WTC11 (cell line): ENCODE results near the gene ANXA8L1. TPM values are rescaled to one million over a fixed set of nuclear protein-coding genes. Genes with fewer than 3 reads are reported as not detected.
"Not testable (repeated sequence)": the region's sequence is repeated elsewhere in the genome, so short reads cannot be mapped to it uniquely, and the experiment has no call there.

ENCODE experiments used
- ATAC-seq: fragments of 200-7000 bp; cut with Tn5 transposase; 2 replicates; pipeline ENCODE4 v1.10.0; 2021; ENCODE audit warnings: mild to moderate bottlenecking, moderate library complexity
- Bru-seq: library from RNA; stranded (reverse); fragments of 400-500 nt; gene quantifications from one replicate; lab custom pipeline; 2021; lab: Mats Ljungman, UMichigan
- CTCF ChIA-PET: fragments of 300-600 bp; sonication (Branson Sonifier 250); formaldehyde crosslinking; loops from one replicate; lab custom pipeline; 2021; ENCODE audit warnings: antibody characterized with exemption; lab: Charles Lee
- POLR2A ChIA-PET: fragments of 350-600 bp; sonication (Branson Sonifier 250); formaldehyde crosslinking; loops from one replicate; lab custom pipeline; 2021; ENCODE audit warnings: antibody characterized with exemption; lab: Charles Lee
- DNase-seq: peaks from one replicate; pipeline ENCODE4 v3.0.0; 2021; ENCODE audit warnings: low spot score
- H3K27ac Mint-ChIP-seq: 2 replicates; pipeline ENCODE4 v1.8.0; 2021; ENCODE audit warnings: mixed read lengths
- H3K27me3 Mint-ChIP-seq: 2 replicates; pipeline ENCODE4 v1.8.0; 2021; ENCODE audit warnings: low read depth, mild to moderate bottlenecking, moderate library complexity, mixed read lengths
- H3K36me3 Mint-ChIP-seq: 2 replicates; pipeline ENCODE4 v1.8.0; 2021; ENCODE audit warnings: mixed read lengths
- H3K4me1 Mint-ChIP-seq: 2 replicates; pipeline ENCODE4 v1.8.0; 2022; ENCODE audit warnings: mixed read lengths
- H3K4me3 Mint-ChIP-seq: 2 replicates; pipeline ENCODE4 v1.8.0; 2021; ENCODE audit warnings: mild to moderate bottlenecking, moderate library complexity, mixed read lengths
- H3K9me3 Mint-ChIP-seq: 2 replicates; pipeline ENCODE4 v1.8.0; 2021; ENCODE audit warnings: mixed read lengths
- CREM ChIP-seq: sonication (generic); formaldehyde crosslinking; IDR thresholded peaks from 2 replicates; pipeline ENCODE4 v1.8.1; 2022; ENCODE audit warnings: mild to moderate bottlenecking, missing genetic modification reagents, moderate library complexity
- FOXK1 ChIP-seq: sonication (generic); formaldehyde crosslinking; IDR thresholded peaks from 2 replicates; pipeline ENCODE4 v1.8.0; 2022; ENCODE audit warnings: mild to moderate bottlenecking, moderate library complexity, missing genetic modification reagents
- FOXP1 ChIP-seq: sonication (generic); formaldehyde crosslinking; IDR thresholded peaks from 2 replicates; pipeline ENCODE4 v1.8.0; 2022; ENCODE audit warnings: missing genetic modification reagents, mild to moderate bottlenecking, moderate library complexity, borderline replicate concordance
- JUN ChIP-seq: sonication (generic); formaldehyde crosslinking; IDR thresholded peaks from 2 replicates; pipeline ENCODE4 v1.8.0; 2023; ENCODE audit warnings: mild to moderate bottlenecking, missing genetic modification reagents
- SP1 ChIP-seq: sonication (generic); formaldehyde crosslinking; conservative IDR thresholded peaks from 2 replicates; pipeline ENCODE4 v1.8.1; 2022; ENCODE audit warnings: missing genetic modification reagents
- TEAD1 ChIP-seq: sonication (generic); formaldehyde crosslinking; IDR thresholded peaks from 2 replicates; pipeline ENCODE4 v1.8.0; 2022; ENCODE audit warnings: mild to moderate bottlenecking, missing genetic modification reagents
- TP53 ChIP-seq: sonication (generic); formaldehyde crosslinking; IDR thresholded peaks from 2 replicates; pipeline ENCODE4 v1.8.1; 2023; ENCODE audit warnings: mild to moderate bottlenecking, missing genetic modification reagents
- ZNF121 ChIP-seq: sonication (generic); formaldehyde crosslinking; IDR thresholded peaks from 2 replicates; pipeline ENCODE4 v1.8.0; 2023; ENCODE audit warnings: missing genetic modification reagents
- ZNF263 ChIP-seq: sonication (generic); formaldehyde crosslinking; IDR thresholded peaks from 2 replicates; pipeline ENCODE4 v1.8.1; 2022; ENCODE audit warnings: low read depth, mild to moderate bottlenecking, moderate library complexity, missing genetic modification reagents
- long read RNA-seq, 3 experiments: library from RNA in 1 of 3; library from capped mRNA in 1 of 3; library from polyadenylated mRNA in 1 of 3; unstranded in 2 of 3; stranded (forward) in 1 of 3; transcript quantifications; one replicate each; pipeline ENCODE4 v2.0.0, GENCODE V29; 2021
- total RNA-seq: library from RNA; stranded (reverse); gene quantifications from 3 replicates; pipeline ENCODE4 v1.2.3, GENCODE V29; 2021
- TF ChIP-seq, protein P1 (sequence below): fragments of 250-450 bp; sonication (Bioruptor Pico); IDR thresholded peaks from 2 replicates; pipeline ENCODE4 v2.1.2; 2022; ENCODE audit warnings: mild to moderate bottlenecking, moderate library complexity
- TF ChIP-seq, protein P2 (sequence below): sonication (generic); formaldehyde crosslinking; IDR thresholded peaks from 2 replicates; pipeline ENCODE4 v1.8.0; 2022; ENCODE audit warnings: mild to moderate bottlenecking, missing genetic modification reagents
- TF ChIP-seq, protein P3 (sequence below): fragments of 250-450 bp; sonication (Bioruptor Pico); IDR thresholded peaks from 2 replicates; pipeline ENCODE4 v1.9.0; 2021; ENCODE audit warnings: mild to moderate bottlenecking, borderline replicate concordance
- TF ChIP-seq, protein P4 (sequence below): sonication (generic); formaldehyde crosslinking; IDR thresholded peaks from 2 replicates; pipeline ENCODE4 v1.8.1; 2023; ENCODE audit warnings: mild to moderate bottlenecking, missing genetic modification reagents, moderate library complexity
- TF ChIP-seq, protein P5 (sequence below): sonication (generic); formaldehyde crosslinking; IDR thresholded peaks from 2 replicates; pipeline ENCODE4 v1.8.0; 2022; ENCODE audit warnings: mild to moderate bottlenecking, missing genetic modification reagents
- TF ChIP-seq, protein P6 (sequence below): sonication (generic); formaldehyde crosslinking; IDR thresholded peaks from 2 replicates; pipeline ENCODE4 v1.8.0; 2022; ENCODE audit warnings: mild to moderate bottlenecking, missing genetic modification reagents
- TF ChIP-seq, protein P7 (sequence below): sonication (generic); formaldehyde crosslinking; IDR thresholded peaks from 2 replicates; pipeline ENCODE4 v1.8.0; 2023; ENCODE audit warnings: missing genetic modification reagents, mild to moderate bottlenecking, borderline replicate concordance

The ANXA8L1 gene, protein sequence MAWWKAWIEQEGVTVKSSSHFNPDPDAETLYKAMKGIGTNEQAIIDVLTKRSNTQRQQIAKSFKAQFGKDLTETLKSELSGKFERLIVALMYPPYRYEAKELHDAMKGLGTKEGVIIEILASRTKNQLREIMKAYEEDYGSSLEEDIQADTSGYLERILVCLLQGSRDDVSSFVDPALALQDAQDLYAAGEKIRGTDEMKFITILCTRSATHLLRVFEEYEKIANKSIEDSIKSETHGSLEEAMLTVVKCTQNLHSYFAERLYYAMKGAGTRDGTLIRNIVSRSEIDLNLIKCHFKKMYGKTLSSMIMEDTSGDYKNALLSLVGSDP
- not detected in 3 replicates for total RNA-seq
- Bru-seq, nascent RNA: not detected
- long read RNA-seq, experiment 1: 0 reads
- long read RNA-seq, experiment 2: 0 reads
- long read RNA-seq, experiment 3: 0 reads

DNA sequence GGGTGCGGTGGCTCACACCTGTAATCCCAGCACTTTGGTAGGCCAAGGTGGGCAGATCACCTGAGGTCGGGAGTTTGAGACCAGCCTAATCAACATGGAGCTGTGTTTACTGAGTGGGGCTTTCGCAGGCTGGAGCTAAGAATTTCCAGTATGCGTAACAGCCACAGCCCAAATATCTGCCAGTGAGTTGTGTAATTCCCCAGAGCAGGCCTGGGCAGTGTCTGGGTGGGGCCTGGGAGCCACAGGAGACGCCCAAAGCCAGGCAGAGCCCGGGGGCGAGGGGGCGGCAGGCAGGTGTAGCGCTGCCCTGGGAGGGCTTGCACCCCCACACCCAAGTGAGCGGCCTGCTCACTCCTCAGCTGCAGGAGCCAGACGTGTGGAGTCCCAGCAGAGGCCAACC lies at the start of gene ANXA8L1:
Gene ANXA8L1, plus strand, starts transcription at position 371 of the 400 bp plus-strand sequence. CDS start 76 bp downstream, outside the sequence.
- ATAC-seq, H3K36me3 Mint-ChIP-seq, H3K27ac Mint-ChIP-seq, CTCF ChIA-PET, H3K4me3 Mint-ChIP-seq, H3K9me3 Mint-ChIP-seq, H3K4me1 Mint-ChIP-seq, DNase-seq, POLR2A ChIA-PET, H3K27me3 Mint-ChIP-seq: not testable (repeated sequence)

DNA sequence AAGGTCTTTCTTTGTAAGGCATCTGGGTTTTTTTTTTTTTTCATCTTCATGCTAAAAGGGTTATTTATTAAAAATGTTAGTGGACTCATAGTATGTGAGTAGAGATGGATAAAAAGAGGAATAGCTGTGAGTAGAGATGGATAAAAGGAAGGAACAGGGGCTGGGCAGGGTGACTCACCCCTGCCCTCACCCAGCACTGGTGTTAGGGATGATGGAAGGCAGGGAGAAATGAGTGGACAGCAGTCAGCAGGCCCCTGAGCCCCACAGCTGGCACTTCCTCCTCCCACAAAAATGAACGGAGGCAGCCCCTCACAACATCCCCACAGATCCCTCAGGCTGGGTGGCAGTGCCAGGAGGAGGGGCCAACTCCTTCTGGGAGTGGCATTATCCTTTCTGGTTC lies 49.5 kb upstream of the ANXA8L1 start:
- Mint-ChIP-seq H3K27ac (no peak overlapping the region), H3K27me3 (no peaks in the 10 kb centered on the region; the same call in 1 of the 2 replicates), H3K4me1 (peaks cover 15% of the 10 kb centered on the region), H3K36me3 (no peaks in the 10 kb centered on the region), H3K4me3 (no peak overlapping the region), H3K9me3 (no peaks in the 10 kb centered on the region)
- ChIA-PET POLR2A (no interaction called here), CTCF (no interaction called here)
- no peak for TF ChIP-seq ZNF263 (CRISPR knock-in tag)
- no peak for TF ChIP-seq CREM
- TF ChIP-seq, protein P1, sequence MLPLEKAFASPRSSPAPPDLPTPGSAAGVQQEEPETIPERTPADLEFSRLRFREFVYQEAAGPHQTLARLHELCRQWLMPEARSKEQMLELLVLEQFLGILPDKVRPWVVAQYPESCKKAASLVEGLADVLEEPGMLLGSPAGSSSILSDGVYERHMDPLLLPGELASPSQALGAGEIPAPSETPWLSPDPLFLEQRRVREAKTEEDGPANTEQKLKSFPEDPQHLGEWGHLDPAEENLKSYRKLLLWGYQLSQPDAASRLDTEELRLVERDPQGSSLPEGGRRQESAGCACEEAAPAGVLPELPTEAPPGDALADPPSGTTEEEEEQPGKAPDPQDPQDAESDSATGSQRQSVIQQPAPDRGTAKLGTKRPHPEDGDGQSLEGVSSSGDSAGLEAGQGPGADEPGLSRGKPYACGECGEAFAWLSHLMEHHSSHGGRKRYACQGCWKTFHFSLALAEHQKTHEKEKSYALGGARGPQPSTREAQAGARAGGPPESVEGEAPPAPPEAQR (CRISPR knock-in tag): no peak
- TF ChIP-seq, protein P2, sequence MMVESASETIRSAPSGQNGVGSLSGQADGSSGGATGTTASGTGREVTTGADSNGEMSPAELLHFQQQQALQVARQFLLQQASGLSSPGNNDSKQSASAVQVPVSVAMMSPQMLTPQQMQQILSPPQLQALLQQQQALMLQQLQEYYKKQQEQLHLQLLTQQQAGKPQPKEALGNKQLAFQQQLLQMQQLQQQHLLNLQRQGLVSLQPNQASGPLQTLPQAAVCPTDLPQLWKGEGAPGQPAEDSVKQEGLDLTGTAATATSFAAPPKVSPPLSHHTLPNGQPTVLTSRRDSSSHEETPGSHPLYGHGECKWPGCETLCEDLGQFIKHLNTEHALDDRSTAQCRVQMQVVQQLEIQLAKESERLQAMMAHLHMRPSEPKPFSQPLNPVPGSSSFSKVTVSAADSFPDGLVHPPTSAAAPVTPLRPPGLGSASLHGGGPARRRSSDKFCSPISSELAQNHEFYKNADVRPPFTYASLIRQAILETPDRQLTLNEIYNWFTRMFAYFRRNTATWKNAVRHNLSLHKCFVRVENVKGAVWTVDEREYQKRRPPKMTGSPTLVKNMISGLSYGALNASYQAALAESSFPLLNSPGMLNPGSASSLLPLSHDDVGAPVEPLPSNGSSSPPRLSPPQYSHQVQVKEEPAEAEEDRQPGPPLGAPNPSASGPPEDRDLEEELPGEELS (CRISPR knock-in tag): no peak
- TF ChIP-seq, protein P3, sequence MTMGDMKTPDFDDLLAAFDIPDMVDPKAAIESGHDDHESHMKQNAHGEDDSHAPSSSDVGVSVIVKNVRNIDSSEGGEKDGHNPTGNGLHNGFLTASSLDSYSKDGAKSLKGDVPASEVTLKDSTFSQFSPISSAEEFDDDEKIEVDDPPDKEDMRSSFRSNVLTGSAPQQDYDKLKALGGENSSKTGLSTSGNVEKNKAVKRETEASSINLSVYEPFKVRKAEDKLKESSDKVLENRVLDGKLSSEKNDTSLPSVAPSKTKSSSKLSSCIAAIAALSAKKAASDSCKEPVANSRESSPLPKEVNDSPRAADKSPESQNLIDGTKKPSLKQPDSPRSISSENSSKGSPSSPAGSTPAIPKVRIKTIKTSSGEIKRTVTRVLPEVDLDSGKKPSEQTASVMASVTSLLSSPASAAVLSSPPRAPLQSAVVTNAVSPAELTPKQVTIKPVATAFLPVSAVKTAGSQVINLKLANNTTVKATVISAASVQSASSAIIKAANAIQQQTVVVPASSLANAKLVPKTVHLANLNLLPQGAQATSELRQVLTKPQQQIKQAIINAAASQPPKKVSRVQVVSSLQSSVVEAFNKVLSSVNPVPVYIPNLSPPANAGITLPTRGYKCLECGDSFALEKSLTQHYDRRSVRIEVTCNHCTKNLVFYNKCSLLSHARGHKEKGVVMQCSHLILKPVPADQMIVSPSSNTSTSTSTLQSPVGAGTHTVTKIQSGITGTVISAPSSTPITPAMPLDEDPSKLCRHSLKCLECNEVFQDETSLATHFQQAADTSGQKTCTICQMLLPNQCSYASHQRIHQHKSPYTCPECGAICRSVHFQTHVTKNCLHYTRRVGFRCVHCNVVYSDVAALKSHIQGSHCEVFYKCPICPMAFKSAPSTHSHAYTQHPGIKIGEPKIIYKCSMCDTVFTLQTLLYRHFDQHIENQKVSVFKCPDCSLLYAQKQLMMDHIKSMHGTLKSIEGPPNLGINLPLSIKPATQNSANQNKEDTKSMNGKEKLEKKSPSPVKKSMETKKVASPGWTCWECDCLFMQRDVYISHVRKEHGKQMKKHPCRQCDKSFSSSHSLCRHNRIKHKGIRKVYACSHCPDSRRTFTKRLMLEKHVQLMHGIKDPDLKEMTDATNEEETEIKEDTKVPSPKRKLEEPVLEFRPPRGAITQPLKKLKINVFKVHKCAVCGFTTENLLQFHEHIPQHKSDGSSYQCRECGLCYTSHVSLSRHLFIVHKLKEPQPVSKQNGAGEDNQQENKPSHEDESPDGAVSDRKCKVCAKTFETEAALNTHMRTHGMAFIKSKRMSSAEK (CRISPR knock-in tag): no peak
- no peak for TF ChIP-seq FOXP1 (CRISPR knock-in tag)
- TF ChIP-seq, protein P4, sequence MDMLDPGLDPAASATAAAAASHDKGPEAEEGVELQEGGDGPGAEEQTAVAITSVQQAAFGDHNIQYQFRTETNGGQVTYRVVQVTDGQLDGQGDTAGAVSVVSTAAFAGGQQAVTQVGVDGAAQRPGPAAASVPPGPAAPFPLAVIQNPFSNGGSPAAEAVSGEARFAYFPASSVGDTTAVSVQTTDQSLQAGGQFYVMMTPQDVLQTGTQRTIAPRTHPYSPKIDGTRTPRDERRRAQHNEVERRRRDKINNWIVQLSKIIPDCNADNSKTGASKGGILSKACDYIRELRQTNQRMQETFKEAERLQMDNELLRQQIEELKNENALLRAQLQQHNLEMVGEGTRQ: no peak
- TF ChIP-seq, protein P5, sequence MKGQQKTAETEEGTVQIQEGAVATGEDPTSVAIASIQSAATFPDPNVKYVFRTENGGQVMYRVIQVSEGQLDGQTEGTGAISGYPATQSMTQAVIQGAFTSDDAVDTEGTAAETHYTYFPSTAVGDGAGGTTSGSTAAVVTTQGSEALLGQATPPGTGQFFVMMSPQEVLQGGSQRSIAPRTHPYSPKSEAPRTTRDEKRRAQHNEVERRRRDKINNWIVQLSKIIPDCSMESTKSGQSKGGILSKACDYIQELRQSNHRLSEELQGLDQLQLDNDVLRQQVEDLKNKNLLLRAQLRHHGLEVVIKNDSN (CRISPR knock-in tag): no peak
- TF ChIP-seq, protein P6, sequence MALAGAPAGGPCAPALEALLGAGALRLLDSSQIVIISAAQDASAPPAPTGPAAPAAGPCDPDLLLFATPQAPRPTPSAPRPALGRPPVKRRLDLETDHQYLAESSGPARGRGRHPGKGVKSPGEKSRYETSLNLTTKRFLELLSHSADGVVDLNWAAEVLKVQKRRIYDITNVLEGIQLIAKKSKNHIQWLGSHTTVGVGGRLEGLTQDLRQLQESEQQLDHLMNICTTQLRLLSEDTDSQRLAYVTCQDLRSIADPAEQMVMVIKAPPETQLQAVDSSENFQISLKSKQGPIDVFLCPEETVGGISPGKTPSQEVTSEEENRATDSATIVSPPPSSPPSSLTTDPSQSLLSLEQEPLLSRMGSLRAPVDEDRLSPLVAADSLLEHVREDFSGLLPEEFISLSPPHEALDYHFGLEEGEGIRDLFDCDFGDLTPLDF: no peak
- TF ChIP-seq TEAD1 (CRISPR knock-in tag): no peak
- TF ChIP-seq SP1: no peak
- TF ChIP-seq TP53 (CRISPR knock-in tag): no peak
- TF ChIP-seq FOXK1 (CRISPR knock-in tag): no peak
- TF ChIP-seq, protein P7, sequence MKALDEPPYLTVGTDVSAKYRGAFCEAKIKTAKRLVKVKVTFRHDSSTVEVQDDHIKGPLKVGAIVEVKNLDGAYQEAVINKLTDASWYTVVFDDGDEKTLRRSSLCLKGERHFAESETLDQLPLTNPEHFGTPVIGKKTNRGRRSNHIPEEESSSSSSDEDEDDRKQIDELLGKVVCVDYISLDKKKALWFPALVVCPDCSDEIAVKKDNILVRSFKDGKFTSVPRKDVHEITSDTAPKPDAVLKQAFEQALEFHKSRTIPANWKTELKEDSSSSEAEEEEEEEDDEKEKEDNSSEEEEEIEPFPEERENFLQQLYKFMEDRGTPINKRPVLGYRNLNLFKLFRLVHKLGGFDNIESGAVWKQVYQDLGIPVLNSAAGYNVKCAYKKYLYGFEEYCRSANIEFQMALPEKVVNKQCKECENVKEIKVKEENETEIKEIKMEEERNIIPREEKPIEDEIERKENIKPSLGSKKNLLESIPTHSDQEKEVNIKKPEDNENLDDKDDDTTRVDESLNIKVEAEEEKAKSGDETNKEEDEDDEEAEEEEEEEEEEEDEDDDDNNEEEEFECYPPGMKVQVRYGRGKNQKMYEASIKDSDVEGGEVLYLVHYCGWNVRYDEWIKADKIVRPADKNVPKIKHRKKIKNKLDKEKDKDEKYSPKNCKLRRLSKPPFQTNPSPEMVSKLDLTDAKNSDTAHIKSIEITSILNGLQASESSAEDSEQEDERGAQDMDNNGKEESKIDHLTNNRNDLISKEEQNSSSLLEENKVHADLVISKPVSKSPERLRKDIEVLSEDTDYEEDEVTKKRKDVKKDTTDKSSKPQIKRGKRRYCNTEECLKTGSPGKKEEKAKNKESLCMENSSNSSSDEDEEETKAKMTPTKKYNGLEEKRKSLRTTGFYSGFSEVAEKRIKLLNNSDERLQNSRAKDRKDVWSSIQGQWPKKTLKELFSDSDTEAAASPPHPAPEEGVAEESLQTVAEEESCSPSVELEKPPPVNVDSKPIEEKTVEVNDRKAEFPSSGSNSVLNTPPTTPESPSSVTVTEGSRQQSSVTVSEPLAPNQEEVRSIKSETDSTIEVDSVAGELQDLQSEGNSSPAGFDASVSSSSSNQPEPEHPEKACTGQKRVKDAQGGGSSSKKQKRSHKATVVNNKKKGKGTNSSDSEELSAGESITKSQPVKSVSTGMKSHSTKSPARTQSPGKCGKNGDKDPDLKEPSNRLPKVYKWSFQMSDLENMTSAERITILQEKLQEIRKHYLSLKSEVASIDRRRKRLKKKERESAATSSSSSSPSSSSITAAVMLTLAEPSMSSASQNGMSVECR (CRISPR knock-in tag): no peak
- TF ChIP-seq JUN: no peak
- TF ChIP-seq ZNF121 (CRISPR knock-in tag): no peak
- no peak for ATAC-seq
- DNase-seq: no peak
